ENCODE results near the gene KCP. TPM values are rescaled to one million over a fixed set of nuclear protein-coding genes. Genes with fewer than 3 reads are reported as not detected.

Gene KCP
- total and polyA plus RNA-seq, 2 of the 13 experiments (the other 11 are each of a cell fraction or from before 2014, with no cell fraction given) = 0.37 to 1.0 TPM

DNA sequence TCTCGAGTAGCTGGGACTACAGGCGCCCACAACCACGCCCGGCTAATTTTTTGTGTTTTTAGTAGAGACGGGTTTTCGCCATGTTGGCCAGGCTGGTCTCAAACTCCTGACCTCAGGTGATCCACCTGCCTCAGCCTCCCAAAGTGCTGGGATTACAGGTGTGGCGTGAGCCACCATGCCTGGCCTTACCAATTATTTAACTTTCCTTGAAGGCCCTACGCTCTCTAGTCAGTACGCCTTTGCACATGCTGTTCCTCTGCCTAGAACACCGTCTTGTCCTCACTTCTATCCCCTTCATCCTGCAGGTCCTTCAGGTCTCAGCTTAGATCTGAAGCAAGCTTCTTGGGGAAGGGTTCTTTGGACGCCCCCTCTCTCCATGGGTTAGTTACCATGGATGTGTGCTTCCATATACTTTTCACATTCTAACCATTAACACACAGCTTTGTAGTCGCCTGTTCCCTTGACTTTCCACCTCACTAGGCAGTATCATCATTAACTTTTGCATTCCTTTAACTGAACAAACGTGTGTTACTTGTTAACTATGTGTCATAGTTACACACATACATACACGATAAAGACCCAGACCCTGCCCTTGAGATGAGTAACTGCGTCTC, 48.4 kb downstream of the KCP start:
- no TSS peak for BruUV-seq (replicated peaks)
- POLR2A ChIA-PET = interaction anchor here (1.4 to 2.5 kb wide), 3 partner anchors 11 to 34 kb away, joined by 3 to 12 read pairs (median 7); no protein-coding TSS in a partner anchor
- WGBS (ENCODE audit: low lambda C conversion rate) = 71% methylated on average over 15 of the region's 15 CpGs
- CTCF ChIA-PET (ENCODE audit: low intra/inter-chr PET ratio, low total read pairs) = no interaction called here
- DNase-seq (ENCODE audit: low spot score) = no peak
- intact Hi-C loops (cut with micrococcal nuclease; ENCODE audit: unreplicated experiment) = loop anchor here (10.0 kb wide), 1 partner anchor 77 kb away; no protein-coding TSS in a partner anchor
- Histone ChIP-seq H3K4me3 (replicated peaks in 1 of 3; ENCODE audit: insufficient read depth in 1 of 3, low read depth in 2 of 3, low read length in 3 of 3) (peak overlapping the region; percentile 36 to 91 (median 52)), H3K9me3 (ENCODE audit: low read length) (no peaks in the 10 kb centered on the region), H3K27ac (ENCODE audit: extremely low read length, insufficient read depth, low read length) (no peak overlapping the region), H3K9ac (ENCODE audit: insufficient read depth, low read depth, low read length) (peak overlapping the region; percentile 33; the same call in 1 of the 2 replicates), H4K20me1 (ENCODE audit: insufficient read depth, low read length) (no peaks in the 10 kb centered on the region; the same call in 1 of the 2 replicates), H3K79me2 (ENCODE audit: insufficient read depth, low read length) (peaks cover 11% of the 10 kb centered on the region), H3K36me3 (replicated peaks in 1 of 2; ENCODE audit: control insufficient read depth in 1 of 2, insufficient read depth in 2 of 2, low read length in 2 of 2) (peaks cover 0 to 5% of the 10 kb centered on the region in 2 experiments; a peak in 2 of 5 replicates), H2AFZ (ENCODE audit: low read length) (peak overlapping the region; percentile 95), H3K4me1 (ENCODE audit: insufficient read depth, low read length) (peaks cover 15% of the 10 kb centered on the region), H3K4me2 (ENCODE audit: low read depth, low read length) (peak overlapping the region; percentile 83), H3K27me3 (ENCODE audit: control insufficient read depth in 1 of 2, insufficient read depth in 2 of 2, low read length in 2 of 2) (peaks cover 0 to 10% of the 10 kb centered on the region in 2 experiments; a peak in 4 of 5 replicates)
- FAIRE-seq = no peak
- ATAC-seq = no peak; the same call in 2 of the 3 replicates
- in situ Hi-C loops (cut with HindIII; ENCODE audit: extremely low pct_ligation_motif_present, low pct_unique_long_range_greater_than_20kb) = no loop called here
- TF ChIP-seq NFATC3 (CRISPR knock-in tag; IDR thresholded peaks at IDR 0.05) (0 out of 2 replicates have a peak, but pooled peaks have one; percentile 56), GTF3A (CRISPR knock-in tag; conservative IDR thresholded peaks at IDR 0.05) (no peak), ZC3H13 (CRISPR knock-in tag; IDR thresholded peaks at IDR 0.05) (0 out of 2 replicates have a peak, but pooled peaks have one; percentile 41), HDAC2 (CRISPR knock-in tag; IDR thresholded peaks at IDR 0.05) (0 out of 2 replicates have a peak, but pooled peaks have one; percentile 6), ZFP1 (CRISPR knock-in tag; IDR thresholded peaks at IDR 0.05) (no peak), KMT2B (CRISPR knock-in tag; IDR thresholded peaks at IDR 0.05) (no peak), ZNF547 (CRISPR knock-in tag; IDR thresholded peaks at IDR 0.05) (0 out of 2 replicates have a peak, but pooled peaks have one; percentile 13), ZMYM3 (CRISPR knock-in tag; IDR thresholded peaks at IDR 0.05) (peak; percentile 63; the same call in 1 of the 2 replicates), ZNF20 (CRISPR knock-in tag; IDR thresholded peaks at IDR 0.05) (no peak), ZFP82 (CRISPR knock-in tag; IDR thresholded peaks at IDR 0.05; ENCODE audit: borderline replicate concordance) (no peak), ARID2 (CRISPR knock-in tag; IDR thresholded peaks at IDR 0.05; ENCODE audit: borderline replicate concordance) (no peak), ZKSCAN1 (IDR thresholded peaks at IDR 0.05; ENCODE audit: low read length) (no peak), YEATS4 (CRISPR knock-in tag; IDR thresholded peaks at IDR 0.05; ENCODE audit: borderline replicate concordance) (0 out of 2 replicates have a peak, but pooled peaks have one; percentile 4), ZNF781 (CRISPR knock-in tag; IDR thresholded peaks at IDR 0.05; ENCODE audit: borderline replicate concordance, not compliant biosample characterization) (no peak)
- TF ChIP-seq, protein P1, sequence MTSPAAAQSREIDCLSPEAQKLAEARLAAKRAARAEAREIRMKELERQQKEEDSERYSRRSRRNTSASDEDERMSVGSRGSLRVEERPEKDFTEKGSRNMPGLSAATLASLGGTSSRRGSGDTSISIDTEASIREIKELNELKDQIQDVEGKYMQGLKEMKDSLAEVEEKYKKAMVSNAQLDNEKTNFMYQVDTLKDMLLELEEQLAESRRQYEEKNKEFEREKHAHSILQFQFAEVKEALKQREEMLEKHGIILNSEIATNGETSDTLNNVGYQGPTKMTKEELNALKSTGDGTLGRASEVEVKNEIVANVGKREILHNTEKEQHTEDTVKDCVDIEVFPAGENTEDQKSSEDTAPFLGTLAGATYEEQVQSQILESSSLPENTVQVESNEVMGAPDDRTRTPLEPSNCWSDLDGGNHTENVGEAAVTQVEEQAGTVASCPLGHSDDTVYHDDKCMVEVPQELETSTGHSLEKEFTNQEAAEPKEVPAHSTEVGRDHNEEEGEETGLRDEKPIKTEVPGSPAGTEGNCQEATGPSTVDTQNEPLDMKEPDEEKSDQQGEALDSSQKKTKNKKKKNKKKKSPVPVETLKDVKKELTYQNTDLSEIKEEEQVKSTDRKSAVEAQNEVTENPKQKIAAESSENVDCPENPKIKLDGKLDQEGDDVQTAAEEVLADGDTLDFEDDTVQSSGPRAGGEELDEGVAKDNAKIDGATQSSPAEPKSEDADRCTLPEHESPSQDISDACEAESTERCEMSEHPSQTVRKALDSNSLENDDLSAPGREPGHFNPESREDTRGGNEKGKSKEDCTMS (CRISPR knock-in tag; conservative IDR thresholded peaks at IDR 0.05) = 0 out of 2 replicates have a peak, but pooled peaks have one; percentile 50
- TF ChIP-seq, protein P2, sequence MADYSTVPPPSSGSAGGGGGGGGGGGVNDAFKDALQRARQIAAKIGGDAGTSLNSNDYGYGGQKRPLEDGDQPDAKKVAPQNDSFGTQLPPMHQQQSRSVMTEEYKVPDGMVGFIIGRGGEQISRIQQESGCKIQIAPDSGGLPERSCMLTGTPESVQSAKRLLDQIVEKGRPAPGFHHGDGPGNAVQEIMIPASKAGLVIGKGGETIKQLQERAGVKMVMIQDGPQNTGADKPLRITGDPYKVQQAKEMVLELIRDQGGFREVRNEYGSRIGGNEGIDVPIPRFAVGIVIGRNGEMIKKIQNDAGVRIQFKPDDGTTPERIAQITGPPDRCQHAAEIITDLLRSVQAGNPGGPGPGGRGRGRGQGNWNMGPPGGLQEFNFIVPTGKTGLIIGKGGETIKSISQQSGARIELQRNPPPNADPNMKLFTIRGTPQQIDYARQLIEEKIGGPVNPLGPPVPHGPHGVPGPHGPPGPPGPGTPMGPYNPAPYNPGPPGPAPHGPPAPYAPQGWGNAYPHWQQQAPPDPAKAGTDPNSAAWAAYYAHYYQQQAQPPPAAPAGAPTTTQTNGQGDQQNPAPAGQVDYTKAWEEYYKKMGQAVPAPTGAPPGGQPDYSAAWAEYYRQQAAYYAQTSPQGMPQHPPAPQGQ (CRISPR knock-in tag; IDR thresholded peaks at IDR 0.05; ENCODE audit: borderline replicate concordance) = peak; percentile 75; the same call in 1 of the 2 replicates
- TF ChIP-seq, protein P3, sequence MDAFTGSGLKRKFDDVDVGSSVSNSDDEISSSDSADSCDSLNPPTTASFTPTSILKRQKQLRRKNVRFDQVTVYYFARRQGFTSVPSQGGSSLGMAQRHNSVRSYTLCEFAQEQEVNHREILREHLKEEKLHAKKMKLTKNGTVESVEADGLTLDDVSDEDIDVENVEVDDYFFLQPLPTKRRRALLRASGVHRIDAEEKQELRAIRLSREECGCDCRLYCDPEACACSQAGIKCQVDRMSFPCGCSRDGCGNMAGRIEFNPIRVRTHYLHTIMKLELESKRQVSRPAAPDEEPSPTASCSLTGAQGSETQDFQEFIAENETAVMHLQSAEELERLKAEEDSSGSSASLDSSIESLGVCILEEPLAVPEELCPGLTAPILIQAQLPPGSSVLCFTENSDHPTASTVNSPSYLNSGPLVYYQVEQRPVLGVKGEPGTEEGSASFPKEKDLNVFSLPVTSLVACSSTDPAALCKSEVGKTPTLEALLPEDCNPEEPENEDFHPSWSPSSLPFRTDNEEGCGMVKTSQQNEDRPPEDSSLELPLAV (CRISPR knock-in tag; conservative IDR thresholded peaks at IDR 0.05; ENCODE audit: low read depth) = no peak
